Stimulated activated naive CD8-positive, alpha-beta T cell treated with anti-CD3 and anti-CD28 coated beads, Interleukin-15, Interleukin-2, amounts not matched to agents 100 ng/mL and 50 ng/mL, for 24 hours (primary cell): ENCODE results near the gene GMPR2.
A peak's percentile ranks its signal among the peaks of the same experiment; 100 is the strongest.

Experiments used
- H3K27ac Mint-ChIP-seq: one replicate; pipeline ENCODE4 v1.8.0; 2021; ENCODE audit warnings: mild to moderate bottlenecking, mixed read lengths
- H3K27me3 Mint-ChIP-seq: one replicate; pipeline ENCODE4 v1.8.0; 2021; ENCODE audit warnings: mixed read lengths
- H3K36me3 Mint-ChIP-seq: one replicate; pipeline ENCODE4 v1.8.0; 2021; ENCODE audit warnings: low read depth, mixed read lengths
- H3K4me1 Mint-ChIP-seq: one replicate; pipeline ENCODE4 v1.8.0; 2021; ENCODE audit warnings: low read depth, mixed read lengths
- H3K4me3 Mint-ChIP-seq: one replicate; pipeline ENCODE4 v1.8.0; 2021; ENCODE audit warnings: mild to moderate bottlenecking, mixed read lengths
- H3K9me3 Mint-ChIP-seq: one replicate; pipeline ENCODE4 v1.8.0; 2021; ENCODE audit warnings: mixed read lengths

The GMPR2 gene

DNA sequence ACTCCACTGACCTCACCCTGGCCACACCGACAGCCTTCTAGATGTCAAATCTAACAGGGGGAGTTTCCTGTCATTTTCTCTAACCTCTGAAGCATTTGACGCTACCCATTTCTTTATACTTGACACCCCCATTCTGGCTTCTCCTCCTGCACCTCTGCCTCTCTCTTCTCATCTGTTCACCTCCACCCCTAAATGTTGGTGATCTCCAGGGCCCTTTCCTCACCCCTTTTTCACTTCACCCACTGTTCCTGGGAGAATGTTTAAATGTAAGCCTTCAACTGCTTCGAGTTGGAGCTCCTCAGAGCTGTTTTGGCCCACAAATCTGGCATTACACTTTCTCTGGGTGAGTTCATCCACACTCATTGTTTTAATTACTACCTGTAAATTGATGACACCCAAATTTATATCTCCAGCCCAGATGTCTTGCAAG is 39.1 kb downstream of the GMPR2 start:
- peaks cover 7% of the 10 kb centered on the region for H3K36me3 Mint-ChIP-seq
- H3K27me3 Mint-ChIP-seq = no peaks in the 10 kb centered on the region
- no peaks in the 10 kb centered on the region for H3K9me3 Mint-ChIP-seq
- peaks cover 52% of the 10 kb centered on the region for H3K4me1 Mint-ChIP-seq
- H3K4me3 Mint-ChIP-seq = peak overlapping the region; percentile 83
- H3K27ac Mint-ChIP-seq = peak overlapping the region; percentile 91

DNA sequence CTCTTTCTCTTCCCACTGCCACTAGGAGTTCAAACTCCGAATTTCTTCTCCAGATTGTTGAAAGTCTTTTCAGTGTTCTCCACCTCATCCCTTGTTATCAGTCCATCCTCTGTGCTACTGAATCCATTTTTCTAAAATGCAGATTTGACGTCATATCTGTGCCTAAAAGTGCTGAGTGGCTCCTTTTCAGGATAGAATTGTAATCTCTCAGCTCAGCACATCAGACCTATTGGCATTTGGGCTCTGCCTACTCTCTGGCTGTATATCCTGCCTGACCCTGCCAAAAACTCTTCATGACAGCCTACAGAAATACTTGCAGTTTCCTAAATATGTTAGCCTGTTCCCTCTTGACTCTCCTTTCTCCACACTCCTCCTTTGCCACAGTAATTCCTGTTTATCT is 39.7 kb downstream of the GMPR2 start:
- no peaks in the 10 kb centered on the region for H3K9me3 Mint-ChIP-seq
- H3K36me3 Mint-ChIP-seq = peaks cover under 1% of the 10 kb centered on the region
- H3K4me3 Mint-ChIP-seq = peak overlapping the region; percentile 83
- H3K27ac Mint-ChIP-seq = peak overlapping the region; percentile 91
- H3K4me1 Mint-ChIP-seq = peaks cover 58% of the 10 kb centered on the region
- no peaks in the 10 kb centered on the region for H3K27me3 Mint-ChIP-seq

DNA sequence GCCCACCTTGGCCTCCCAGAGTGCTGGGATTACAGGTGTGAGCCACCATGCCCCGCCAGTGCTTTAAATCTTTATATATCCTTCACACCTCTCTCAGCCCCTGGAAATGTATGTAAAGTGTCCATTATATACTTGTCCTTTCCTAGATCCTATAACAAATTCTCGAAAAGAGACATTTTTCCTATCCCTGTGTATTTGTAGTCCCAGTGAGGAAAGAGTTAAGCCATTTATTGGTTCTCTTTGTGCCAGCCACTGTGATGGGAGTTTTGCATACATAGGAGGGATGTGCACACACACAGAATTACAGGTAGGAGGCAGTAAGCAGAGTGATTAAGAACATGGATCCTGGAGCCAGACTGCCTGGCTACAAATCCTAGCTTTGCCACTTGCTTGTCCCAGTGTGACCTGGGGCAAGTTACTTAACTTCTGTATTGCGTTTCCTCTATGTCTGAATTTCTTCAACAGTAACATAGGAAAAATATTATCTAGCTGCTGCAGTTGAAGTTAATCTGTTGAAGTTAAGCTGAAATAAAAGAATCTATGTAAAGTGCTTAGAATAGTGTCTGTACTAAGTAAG is 40.8 kb downstream of the GMPR2 start:
- peak overlapping the region; percentile 46 for H3K4me3 Mint-ChIP-seq
- no peaks in the 10 kb centered on the region for H3K36me3 Mint-ChIP-seq
- H3K27me3 Mint-ChIP-seq = no peaks in the 10 kb centered on the region
- peak overlapping the region; percentile 90 for H3K27ac Mint-ChIP-seq
- peaks cover 3% of the 10 kb centered on the region for H3K9me3 Mint-ChIP-seq
- H3K4me1 Mint-ChIP-seq = peaks cover 69% of the 10 kb centered on the region

DNA sequence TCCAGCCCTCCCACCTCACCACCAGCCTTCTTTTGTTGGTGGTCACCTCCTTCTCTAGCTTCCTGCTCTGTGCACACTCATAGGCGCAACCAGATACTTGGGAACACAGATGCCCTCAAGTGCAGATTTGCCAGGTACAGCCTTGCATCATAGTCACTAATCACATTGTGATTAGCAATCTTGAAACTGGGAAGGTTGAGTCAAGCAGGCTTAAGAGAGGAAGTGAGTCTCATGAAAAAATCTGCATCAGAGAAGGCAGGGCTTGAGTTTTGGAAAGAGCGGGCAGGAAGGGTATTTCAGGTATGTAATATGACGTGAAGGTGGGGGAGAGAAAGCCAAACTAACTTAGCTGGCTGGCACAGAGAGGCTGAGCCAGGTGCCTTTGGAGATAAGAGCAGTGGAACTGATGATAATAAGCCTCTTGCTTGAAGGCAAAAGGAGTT is 41.4 kb downstream of the GMPR2 start:
- Mint-ChIP-seq H3K4me1 (peaks cover 75% of the 10 kb centered on the region), H3K9me3 (peaks cover 5% of the 10 kb centered on the region), H3K36me3 (no peaks in the 10 kb centered on the region), H3K4me3 (peak overlapping the region; percentile 46), H3K27me3 (no peaks in the 10 kb centered on the region), H3K27ac (peak overlapping the region; percentile 90)

DNA sequence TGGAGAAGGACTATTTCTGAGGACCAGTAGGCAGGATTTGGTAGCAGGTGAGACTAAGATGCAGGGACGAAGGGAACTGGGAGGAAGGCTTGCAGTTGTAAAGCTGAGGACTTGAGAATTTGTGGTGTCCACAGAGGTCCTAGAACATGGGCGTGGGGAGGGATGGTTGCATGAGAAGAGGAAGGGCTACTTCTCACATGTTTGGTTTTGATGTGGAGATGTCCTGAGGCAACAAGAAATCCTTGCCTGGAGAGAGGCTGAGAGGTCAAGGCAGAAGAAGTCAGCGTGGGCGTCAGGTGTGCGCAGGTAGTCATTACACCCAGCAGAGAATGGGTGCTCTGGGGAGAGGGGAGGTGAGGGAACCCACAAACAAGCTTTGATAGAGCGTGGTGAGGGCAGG is 44.3 kb downstream of the GMPR2 start:
- no peak overlapping the region for H3K4me3 Mint-ChIP-seq
- no peaks in the 10 kb centered on the region for H3K36me3 Mint-ChIP-seq
- peak overlapping the region; percentile 8 for H3K27ac Mint-ChIP-seq
- peaks cover 77% of the 10 kb centered on the region for H3K4me1 Mint-ChIP-seq
- peaks cover 5% of the 10 kb centered on the region for H3K9me3 Mint-ChIP-seq
- no peaks in the 10 kb centered on the region for H3K27me3 Mint-ChIP-seq

DNA sequence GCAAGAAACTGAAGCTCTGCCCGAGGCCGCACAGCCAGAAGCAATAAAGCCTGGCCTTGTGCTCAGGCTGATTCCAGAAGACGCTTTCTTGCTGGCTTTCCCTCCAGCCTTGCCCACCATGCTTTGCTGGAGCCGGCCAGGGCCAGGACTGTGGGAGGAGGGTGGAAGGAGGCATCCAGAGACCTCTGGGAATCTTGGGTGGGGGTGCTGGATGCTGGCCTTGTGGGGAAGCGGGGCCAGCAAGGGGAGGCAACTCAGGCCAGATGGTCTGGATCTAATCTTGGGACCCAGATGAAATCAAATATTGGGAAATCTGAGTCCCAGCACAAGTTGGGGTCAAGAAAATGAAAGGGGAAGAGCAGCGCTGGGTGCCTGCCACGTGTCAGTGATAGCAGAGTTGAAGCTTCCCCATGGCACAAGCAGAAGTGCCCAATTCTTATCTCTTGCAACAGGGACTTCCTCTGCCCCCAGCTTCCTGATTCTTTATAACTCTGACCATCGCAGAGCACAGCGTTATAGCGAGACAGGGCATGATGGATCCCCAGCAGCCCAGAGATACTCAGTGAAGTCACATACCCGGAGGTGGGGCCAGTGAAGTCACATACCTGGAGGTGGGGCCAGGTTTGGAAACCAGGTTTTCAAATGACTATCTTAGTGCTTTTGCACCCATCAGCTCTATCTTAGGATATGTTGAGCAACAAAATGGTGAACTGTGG is 45.0 kb downstream of the GMPR2 start:
- Mint-ChIP-seq H3K4me1 (peaks cover 70% of the 10 kb centered on the region), H3K4me3 (no peak overlapping the region), H3K27me3 (no peaks in the 10 kb centered on the region), H3K27ac (peak overlapping the region; percentile 71), H3K36me3 (no peaks in the 10 kb centered on the region), H3K9me3 (peaks cover 5% of the 10 kb centered on the region)

DNA sequence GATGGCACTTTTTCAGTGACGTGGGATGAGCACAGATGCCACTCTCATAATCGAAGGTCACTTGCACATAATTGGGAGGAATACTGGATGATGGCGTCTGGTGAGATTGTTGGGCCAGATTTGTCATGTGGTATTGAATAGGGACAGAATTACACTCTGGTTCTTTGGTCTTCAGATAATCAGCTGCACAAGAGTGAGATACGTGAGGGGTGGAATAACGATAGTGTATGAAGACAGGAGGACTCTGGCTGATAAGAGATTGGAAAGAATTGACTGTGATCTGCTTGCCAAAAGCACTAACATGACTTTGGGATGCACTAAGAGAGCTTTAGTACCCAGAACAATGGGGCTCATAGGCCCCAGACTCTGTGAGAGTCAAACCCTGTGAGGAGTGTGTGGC is 45.7 kb downstream of the GMPR2 start:
- peaks cover 63% of the 10 kb centered on the region for H3K4me1 Mint-ChIP-seq
- no peaks in the 10 kb centered on the region for H3K36me3 Mint-ChIP-seq
- H3K27ac Mint-ChIP-seq = peak overlapping the region; percentile 71
- H3K4me3 Mint-ChIP-seq = peak overlapping the region; percentile 17
- H3K9me3 Mint-ChIP-seq = peaks cover 5% of the 10 kb centered on the region
- no peaks in the 10 kb centered on the region for H3K27me3 Mint-ChIP-seq

DNA sequence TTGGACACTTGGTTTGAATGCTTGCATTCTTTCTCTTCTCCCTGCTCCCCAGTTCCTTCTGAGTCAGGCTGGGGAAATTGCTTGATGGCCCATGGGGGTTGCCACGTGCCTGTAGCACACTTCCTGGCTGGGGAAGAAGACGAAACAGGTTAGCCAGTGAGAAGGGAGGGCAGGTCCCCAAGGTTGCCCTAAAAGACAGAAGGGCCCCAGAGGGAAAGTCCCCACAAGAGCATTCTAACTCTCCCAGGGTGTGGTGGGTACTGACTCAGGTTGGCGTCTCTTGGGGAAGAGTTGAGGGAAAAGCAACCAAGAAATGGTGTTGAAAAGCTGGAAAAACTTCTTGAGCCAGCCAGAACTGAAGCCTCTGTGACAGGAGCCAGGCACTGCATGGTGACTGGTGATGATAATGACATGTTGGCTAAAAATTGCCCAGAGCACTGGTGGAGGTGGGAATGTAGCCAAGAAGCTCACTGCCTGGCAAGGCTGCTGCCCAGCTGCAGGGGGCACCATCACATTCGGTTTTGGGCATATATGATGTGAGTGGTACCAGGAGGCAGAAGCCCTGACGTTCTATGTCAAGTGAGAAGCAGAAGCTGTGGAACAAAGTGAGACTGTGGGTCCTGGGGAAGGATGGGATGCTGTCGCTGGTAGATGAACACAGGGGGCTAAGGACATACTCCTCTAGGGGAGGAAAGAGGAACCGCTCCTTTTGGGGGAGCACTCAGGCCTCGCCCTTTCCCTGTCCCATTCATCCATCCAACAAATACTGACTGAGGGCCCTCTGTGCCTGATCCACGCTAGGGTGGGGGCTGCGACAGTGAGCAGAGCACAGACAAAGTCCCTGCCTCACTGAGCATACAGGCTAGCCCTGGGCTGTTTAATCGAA is 46.8 kb downstream of the GMPR2 start:
- H3K9me3 Mint-ChIP-seq = peaks cover 5% of the 10 kb centered on the region
- H3K4me1 Mint-ChIP-seq = peaks cover 52% of the 10 kb centered on the region
- peak overlapping the region; percentile 47 for H3K4me3 Mint-ChIP-seq
- H3K27me3 Mint-ChIP-seq = no peaks in the 10 kb centered on the region
- H3K36me3 Mint-ChIP-seq = no peaks in the 10 kb centered on the region
- H3K27ac Mint-ChIP-seq = peak overlapping the region; percentile 71

DNA sequence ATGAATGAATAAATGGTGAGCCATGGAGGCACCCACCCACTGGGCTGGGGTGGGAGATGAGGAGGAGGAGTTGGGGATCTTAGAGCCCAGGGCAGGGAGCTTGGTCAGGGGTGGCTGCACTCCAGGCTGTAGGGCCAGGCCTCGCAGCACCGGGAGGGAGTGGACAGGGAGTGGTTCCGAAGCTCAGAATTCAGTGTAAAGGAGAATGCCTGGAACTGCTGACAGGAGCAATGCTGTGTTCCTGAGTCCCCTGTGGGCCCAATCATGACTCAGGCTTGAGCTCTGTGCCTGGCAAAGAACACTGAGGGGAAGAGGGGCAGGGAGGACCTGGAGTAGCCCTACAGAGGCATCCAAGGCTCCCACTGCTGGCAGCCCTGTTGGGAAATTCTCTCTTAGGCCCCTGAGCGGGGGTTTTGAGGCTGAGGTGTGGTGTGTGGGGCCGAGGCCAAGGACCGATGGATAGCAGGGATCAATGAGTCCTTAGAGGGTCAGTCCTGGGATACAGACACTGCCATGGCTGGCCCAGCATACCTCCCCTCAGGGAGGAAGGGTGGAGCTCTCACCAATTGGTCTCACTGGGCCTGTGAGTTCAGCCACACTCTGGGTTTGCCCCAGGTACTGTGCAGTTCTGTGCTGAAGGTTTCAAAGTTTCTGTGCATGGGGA is 48.2 kb downstream of the GMPR2 start:
- no peaks in the 10 kb centered on the region for H3K27me3 Mint-ChIP-seq
- H3K36me3 Mint-ChIP-seq = no peaks in the 10 kb centered on the region

DNA sequence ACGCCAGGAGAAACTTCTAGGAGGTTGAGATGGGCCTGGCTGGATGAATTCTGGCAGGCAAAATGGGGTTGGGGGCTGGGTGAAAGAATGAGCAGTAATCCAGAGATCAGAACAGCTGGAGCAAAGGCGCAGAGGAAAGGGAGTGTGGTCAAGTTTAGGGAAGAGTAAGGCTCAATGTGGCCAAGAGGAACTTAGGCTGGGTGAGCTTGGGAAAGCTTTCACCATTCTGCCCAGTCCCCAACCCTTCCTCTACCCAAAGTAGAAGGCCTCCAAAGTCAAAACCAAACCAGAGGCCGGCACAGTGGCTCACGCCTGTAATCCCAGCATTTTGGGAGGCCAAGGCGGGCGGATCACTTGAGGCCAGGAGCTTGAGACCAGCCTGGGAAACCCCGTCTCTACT is 48.9 kb downstream of the GMPR2 start:
- Mint-ChIP-seq H3K27me3 (no peaks in the 10 kb centered on the region), H3K9me3 (peaks cover 5% of the 10 kb centered on the region), H3K4me1 (peaks cover 46% of the 10 kb centered on the region), H3K27ac (no peak overlapping the region), H3K36me3 (no peaks in the 10 kb centered on the region), H3K4me3 (no peak overlapping the region)

More for the DNA sequence above, 48.2 kb downstream of the GMPR2 start:
- Mint-ChIP-seq H3K27ac (no peak overlapping the region), H3K9me3 (peaks cover 5% of the 10 kb centered on the region), H3K4me3 (no peak overlapping the region), H3K4me1 (peaks cover 47% of the 10 kb centered on the region)

DNA sequence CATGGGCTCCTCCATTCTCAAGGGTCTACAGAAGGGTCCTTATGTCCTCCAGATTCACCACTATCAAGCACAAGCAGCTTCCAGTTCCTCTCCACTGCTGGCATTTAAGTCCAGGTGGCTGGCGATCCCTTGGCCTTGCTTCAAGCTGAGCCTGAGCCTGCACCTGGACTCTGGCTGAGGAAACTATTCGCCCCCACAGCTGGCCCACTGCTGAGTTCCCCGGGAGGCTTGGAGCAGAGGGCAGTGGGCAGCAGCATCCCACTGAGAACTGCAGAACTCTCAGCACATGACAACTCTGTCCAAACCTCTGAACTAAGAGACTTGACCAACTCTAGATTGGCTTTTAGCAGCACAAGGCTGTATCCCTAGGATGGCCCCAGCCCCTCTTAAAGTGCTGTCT is 50.0 kb downstream of the GMPR2 start:
- Mint-ChIP-seq H3K9me3 (peaks cover 5% of the 10 kb centered on the region), H3K4me1 (peaks cover 39% of the 10 kb centered on the region), H3K27me3 (no peaks in the 10 kb centered on the region), H3K36me3 (no peaks in the 10 kb centered on the region), H3K27ac (no peak overlapping the region), H3K4me3 (no peak overlapping the region)

DNA sequence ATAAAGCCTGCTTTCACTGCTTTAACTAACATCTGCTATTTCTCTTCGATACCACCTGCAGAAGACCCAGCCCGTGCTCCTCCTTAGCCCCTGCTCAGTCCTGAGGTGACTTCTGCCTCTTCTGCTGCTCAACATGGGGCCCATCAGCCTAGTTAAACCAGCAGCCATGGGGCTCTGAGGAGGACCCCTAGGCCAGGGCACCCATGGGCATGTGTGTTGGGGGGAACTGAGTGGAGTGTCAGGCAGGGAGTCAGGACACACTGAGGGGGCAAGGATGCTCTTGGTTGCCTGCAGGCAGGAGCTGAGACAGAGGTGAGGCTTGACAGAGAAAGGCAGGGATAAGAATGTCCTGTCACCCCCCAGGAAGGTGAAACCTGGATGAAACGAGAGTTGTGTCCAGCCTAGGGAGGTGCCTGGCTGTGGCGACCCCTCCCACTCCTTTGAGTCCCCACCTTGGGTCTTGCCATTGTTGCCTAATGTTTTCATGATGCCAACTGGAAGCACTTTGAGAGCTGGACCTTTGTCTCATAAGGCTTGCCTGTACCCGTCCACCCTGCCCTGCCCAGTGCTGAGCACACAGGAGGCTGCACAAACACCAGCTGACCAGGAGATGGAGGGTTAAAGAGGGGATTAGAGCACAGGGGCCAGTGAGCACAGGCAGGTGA is 51.2 kb downstream of the GMPR2 start:
- no peaks in the 10 kb centered on the region for H3K36me3 Mint-ChIP-seq
- H3K9me3 Mint-ChIP-seq = no peaks in the 10 kb centered on the region

DNA sequence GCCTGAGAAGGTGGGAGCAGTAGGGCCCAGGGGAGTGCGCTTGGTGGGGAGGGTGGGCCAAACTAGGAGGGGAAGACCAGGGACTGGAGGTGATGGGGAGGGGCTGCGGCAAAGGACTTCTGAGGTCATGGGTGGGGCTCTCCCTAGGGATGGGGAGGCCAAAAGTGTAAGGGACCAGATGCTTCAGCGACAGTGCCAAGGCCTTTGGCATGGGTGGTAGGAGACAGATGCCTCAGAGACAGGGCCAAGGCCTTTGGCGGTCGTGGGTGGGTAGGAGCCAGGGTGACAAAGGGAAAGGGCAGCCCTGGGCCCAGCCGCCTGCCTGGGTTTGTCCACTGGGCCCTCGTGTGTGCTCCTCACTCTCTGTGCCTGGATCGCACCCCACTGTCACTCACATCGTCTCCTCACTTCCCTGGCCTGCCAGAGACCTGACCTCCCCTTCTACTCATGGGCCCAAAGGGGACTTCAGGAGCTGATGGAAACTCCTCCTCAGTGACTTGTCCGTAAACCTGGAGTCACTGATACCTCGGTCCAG is 51.8 kb downstream of the GMPR2 start:
- Mint-ChIP-seq H3K27ac (no peak overlapping the region), H3K9me3 (no peaks in the 10 kb centered on the region), H3K36me3 (no peaks in the 10 kb centered on the region), H3K4me3 (no peak overlapping the region), H3K27me3 (no peaks in the 10 kb centered on the region), H3K4me1 (peaks cover 32% of the 10 kb centered on the region)

More for the DNA sequence above, 51.2 kb downstream of the GMPR2 start:
- peaks cover 33% of the 10 kb centered on the region for H3K4me1 Mint-ChIP-seq
- no peak overlapping the region for H3K27ac Mint-ChIP-seq
- H3K4me3 Mint-ChIP-seq = no peak overlapping the region
- no peaks in the 10 kb centered on the region for H3K27me3 Mint-ChIP-seq

DNA sequence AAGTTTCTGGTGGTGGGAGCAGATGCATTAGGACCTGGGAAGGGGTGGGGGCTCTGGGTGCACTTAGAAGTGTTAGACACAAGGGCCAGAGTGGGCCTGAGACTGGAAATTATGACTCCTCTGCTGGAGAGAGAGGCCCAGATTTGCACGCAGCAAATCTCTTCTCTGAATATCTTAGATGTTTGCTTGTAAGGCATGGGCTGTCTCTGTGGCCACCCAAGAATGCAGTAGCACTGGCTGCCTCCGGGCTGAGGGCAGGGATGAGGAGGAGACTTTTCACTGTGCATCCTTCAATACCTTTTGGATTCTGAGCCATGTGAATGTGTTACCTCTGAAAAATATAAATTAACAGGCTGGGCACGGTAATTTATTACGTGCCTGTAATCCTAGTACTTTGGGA is 52.6 kb downstream of the GMPR2 start:
- no peak overlapping the region for H3K4me3 Mint-ChIP-seq
- no peaks in the 10 kb centered on the region for H3K27me3 Mint-ChIP-seq
- H3K4me1 Mint-ChIP-seq = peaks cover 32% of the 10 kb centered on the region
- no peak overlapping the region for H3K27ac Mint-ChIP-seq
- no peaks in the 10 kb centered on the region for H3K9me3 Mint-ChIP-seq
- H3K36me3 Mint-ChIP-seq = peaks cover 4% of the 10 kb centered on the region
